ENCODE results near the gene SIRT1.

- TF ChIP-seq, protein P1, sequence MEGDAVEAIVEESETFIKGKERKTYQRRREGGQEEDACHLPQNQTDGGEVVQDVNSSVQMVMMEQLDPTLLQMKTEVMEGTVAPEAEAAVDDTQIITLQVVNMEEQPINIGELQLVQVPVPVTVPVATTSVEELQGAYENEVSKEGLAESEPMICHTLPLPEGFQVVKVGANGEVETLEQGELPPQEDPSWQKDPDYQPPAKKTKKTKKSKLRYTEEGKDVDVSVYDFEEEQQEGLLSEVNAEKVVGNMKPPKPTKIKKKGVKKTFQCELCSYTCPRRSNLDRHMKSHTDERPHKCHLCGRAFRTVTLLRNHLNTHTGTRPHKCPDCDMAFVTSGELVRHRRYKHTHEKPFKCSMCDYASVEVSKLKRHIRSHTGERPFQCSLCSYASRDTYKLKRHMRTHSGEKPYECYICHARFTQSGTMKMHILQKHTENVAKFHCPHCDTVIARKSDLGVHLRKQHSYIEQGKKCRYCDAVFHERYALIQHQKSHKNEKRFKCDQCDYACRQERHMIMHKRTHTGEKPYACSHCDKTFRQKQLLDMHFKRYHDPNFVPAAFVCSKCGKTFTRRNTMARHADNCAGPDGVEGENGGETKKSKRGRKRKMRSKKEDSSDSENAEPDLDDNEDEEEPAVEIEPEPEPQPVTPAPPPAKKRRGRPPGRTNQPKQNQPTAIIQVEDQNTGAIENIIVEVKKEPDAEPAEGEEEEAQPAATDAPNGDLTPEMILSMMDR (IDR thresholded peaks at IDR 0.05) = no peak
- no peak for TF ChIP-seq POLR2A (IDR thresholded peaks at IDR 0.05)
These were observed 59.5 kb downstream of the SIRT1 start for GRCh38 chr10:67943917-67944316.
